ENCODE measurements around the gene VDAC2. TPM values are rescaled to one million over a fixed set of nuclear protein-coding genes. Genes with fewer than 3 reads are reported as not detected.

Gene VDAC2
- total and polyA plus RNA-seq, 10 of the 15 experiments (the other 5 are each of a cell fraction or from before 2014, with no cell fraction given): 73.4 to 294 (median 146) TPM

DNA sequence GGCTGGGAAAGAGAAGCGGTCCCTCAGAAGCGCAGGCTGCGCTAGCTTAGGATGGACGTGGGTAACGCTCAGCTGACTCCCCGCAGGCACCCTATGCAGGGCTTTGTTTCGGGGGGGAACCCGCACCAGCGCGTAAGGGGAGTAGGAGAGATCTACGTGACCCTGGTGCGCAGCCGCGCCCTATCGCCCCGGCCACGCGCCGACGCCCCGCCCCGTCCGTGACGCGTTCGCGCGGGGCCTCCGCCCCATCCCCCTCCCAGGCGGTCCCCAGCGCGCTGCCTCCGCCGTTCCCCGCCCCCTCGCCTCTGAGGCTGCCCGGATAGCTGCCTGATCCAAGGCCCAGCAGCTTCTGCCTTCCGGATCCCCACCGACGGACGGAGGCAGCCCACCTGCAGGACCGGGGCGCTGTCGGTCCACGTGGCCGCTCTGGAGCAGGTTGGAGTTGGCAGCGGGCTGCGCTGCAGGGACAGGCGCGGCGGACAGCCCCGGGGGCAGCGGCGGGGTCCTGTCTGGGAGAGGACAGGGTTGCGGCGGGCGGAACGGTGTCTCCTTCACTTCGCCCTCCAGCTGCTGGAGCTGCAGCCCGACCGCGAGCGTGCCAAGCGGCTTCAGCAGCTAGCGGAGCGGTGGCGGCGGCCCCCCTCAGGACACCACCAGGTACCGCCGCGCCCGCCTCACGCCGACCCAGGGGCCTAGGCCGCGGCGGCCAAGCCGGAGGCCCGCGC lies at the start of gene VDAC2 (continued):
- TF ChIP-seq, protein P1, sequence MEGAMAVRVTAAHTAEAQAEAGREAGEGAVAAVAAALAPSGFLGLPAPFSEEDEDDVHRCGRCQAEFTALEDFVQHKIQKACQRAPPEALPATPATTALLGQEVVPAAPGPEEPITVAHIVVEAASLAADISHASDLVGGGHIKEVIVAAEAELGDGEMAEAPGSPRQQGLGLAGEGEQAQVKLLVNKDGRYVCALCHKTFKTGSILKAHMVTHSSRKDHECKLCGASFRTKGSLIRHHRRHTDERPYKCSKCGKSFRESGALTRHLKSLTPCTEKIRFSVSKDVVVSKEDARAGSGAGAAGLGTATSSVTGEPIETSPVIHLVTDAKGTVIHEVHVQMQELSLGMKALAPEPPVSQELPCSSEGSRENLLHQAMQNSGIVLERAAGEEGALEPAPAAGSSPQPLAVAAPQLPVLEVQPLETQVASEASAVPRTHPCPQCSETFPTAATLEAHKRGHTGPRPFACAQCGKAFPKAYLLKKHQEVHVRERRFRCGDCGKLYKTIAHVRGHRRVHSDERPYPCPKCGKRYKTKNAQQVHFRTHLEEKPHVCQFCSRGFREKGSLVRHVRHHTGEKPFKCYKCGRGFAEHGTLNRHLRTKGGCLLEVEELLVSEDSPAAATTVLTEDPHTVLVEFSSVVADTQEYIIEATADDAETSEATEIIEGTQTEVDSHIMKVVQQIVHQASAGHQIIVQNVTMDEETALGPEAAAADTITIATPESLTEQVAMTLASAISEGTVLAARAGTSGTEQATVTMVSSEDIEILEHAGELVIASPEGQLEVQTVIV (IDR thresholded peaks at IDR 0.05; ENCODE audit: borderline replicate concordance, partially characterized antibody): peak; percentile 88
- TF ChIP-seq, protein P2, sequence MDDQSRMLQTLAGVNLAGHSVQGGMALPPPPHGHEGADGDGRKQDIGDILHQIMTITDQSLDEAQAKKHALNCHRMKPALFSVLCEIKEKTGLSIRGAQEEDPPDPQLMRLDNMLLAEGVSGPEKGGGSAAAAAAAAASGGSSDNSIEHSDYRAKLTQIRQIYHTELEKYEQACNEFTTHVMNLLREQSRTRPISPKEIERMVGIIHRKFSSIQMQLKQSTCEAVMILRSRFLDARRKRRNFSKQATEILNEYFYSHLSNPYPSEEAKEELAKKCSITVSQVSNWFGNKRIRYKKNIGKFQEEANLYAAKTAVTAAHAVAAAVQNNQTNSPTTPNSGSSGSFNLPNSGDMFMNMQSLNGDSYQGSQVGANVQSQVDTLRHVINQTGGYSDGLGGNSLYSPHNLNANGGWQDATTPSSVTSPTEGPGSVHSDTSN (IDR thresholded peaks at IDR 0.05; ENCODE audit: insufficient replicate concordance, low read depth, low read length): peak; percentile 8
- TF ChIP-seq SMAD5 (IDR thresholded peaks at IDR 0.05; ENCODE audit: low read depth): no peak
- peak; percentile 92 for TF ChIP-seq IKZF1 (conservative IDR thresholded peaks at IDR 0.05)
- TF ChIP-seq, protein P3, sequence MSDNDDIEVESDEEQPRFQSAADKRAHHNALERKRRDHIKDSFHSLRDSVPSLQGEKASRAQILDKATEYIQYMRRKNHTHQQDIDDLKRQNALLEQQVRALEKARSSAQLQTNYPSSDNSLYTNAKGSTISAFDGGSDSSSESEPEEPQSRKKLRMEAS (IDR thresholded peaks at IDR 0.05; ENCODE audit: low read depth, low read length): peak; percentile 90
- TF ChIP-seq DPF2 (IDR thresholded peaks at IDR 0.05): peak; percentile 86; the same call in 1 of the 2 replicates
- TF ChIP-seq POLR2A (IDR thresholded peaks at IDR 0.05; ENCODE audit: low read depth, low read length): peak; percentile 92
- no peak for TF ChIP-seq SPI1 (IDR thresholded peaks at IDR 0.05; ENCODE audit: borderline replicate concordance, insufficient read depth, low read depth, low read length)
- peak; percentile 97 for TF ChIP-seq RELA (IDR thresholded peaks at IDR 0.05; ENCODE audit: borderline replicate concordance, partially characterized antibody)
- TF ChIP-seq, protein P4, sequence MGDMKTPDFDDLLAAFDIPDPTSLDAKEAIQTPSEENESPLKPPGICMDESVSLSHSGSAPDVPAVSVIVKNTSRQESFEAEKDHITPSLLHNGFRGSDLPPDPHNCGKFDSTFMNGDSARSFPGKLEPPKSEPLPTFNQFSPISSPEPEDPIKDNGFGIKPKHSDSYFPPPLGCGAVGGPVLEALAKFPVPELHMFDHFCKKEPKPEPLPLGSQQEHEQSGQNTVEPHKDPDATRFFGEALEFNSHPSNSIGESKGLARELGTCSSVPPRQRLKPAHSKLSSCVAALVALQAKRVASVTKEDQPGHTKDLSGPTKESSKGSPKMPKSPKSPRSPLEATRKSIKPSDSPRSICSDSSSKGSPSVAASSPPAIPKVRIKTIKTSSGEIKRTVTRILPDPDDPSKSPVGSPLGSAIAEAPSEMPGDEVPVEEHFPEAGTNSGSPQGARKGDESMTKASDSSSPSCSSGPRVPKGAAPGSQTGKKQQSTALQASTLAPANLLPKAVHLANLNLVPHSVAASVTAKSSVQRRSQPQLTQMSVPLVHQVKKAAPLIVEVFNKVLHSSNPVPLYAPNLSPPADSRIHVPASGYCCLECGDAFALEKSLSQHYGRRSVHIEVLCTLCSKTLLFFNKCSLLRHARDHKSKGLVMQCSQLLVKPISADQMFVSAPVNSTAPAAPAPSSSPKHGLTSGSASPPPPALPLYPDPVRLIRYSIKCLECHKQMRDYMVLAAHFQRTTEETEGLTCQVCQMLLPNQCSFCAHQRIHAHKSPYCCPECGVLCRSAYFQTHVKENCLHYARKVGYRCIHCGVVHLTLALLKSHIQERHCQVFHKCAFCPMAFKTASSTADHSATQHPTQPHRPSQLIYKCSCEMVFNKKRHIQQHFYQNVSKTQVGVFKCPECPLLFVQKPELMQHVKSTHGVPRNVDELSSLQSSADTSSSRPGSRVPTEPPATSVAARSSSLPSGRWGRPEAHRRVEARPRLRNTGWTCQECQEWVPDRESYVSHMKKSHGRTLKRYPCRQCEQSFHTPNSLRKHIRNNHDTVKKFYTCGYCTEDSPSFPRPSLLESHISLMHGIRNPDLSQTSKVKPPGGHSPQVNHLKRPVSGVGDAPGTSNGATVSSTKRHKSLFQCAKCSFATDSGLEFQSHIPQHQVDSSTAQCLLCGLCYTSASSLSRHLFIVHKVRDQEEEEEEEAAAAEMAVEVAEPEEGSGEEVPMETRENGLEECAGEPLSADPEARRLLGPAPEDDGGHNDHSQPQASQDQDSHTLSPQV (IDR thresholded peaks at IDR 0.05): peak; percentile 96
- TF ChIP-seq KLF5 (IDR thresholded peaks at IDR 0.05; ENCODE audit: partially characterized antibody): peak; percentile 81
- TF ChIP-seq EP300 (IDR thresholded peaks at IDR 0.05; ENCODE audit: borderline replicate concordance in 1 of 2, control insufficient read depth in 1 of 2, low read depth in 2 of 2, low read length in 2 of 2): peak; percentile 23 to 31; a peak in 1 of 4 replicates
- TF ChIP-seq RUNX3 (IDR thresholded peaks at IDR 0.05; ENCODE audit: low read length): peak; percentile 23
- TF ChIP-seq TCF12 (IDR thresholded peaks at IDR 0.05; ENCODE audit: low read depth, low read length): peak; percentile 47; the same call in 1 of the 2 replicates
- TF ChIP-seq YY1 (IDR thresholded peaks at IDR 0.05; ENCODE audit: low read depth, low read length): no peak
- peak; percentile 62; the same call in 1 of the 3 replicates for TF ChIP-seq POU2F2 (IDR thresholded peaks at IDR 0.05; ENCODE audit: borderline replicate concordance, low read depth, low read length)
- TF ChIP-seq NBN (IDR thresholded peaks at IDR 0.05): peak; percentile 87
- 0 out of 2 replicates have a peak, but pooled peaks have one; percentile 20 for TF ChIP-seq BCL11A (IDR thresholded peaks at IDR 0.05; ENCODE audit: low read depth, low read length)
- peak; percentile 64 for TF ChIP-seq NR2C1 (IDR thresholded peaks at IDR 0.05)
- TF ChIP-seq HDGF (IDR thresholded peaks at IDR 0.05): no peak
- no peak for TF ChIP-seq BRCA1 (IDR thresholded peaks at IDR 0.05; ENCODE audit: low read depth, low read length)
- TF ChIP-seq PML (IDR thresholded peaks at IDR 0.05; ENCODE audit: low read length): peak; percentile 86; the same call in 1 of the 2 replicates
